Stimulated activated CD8-positive, alpha-beta memory T cell treated with anti-CD3 and anti-CD28 coated beads, Interleukin-7, amount 100 ng/mL, for 4 hours (primary cell): ENCODE data around the gene ANXA3.

ENCODE experiments used
- DNase-seq, 2 donors: peaks; one replicate each; pipeline ENCODE4 v3.0.0-alpha.2; 2020; ENCODE audit warnings: low read depth in 2 of 2

The ANXA3 gene

DNA sequence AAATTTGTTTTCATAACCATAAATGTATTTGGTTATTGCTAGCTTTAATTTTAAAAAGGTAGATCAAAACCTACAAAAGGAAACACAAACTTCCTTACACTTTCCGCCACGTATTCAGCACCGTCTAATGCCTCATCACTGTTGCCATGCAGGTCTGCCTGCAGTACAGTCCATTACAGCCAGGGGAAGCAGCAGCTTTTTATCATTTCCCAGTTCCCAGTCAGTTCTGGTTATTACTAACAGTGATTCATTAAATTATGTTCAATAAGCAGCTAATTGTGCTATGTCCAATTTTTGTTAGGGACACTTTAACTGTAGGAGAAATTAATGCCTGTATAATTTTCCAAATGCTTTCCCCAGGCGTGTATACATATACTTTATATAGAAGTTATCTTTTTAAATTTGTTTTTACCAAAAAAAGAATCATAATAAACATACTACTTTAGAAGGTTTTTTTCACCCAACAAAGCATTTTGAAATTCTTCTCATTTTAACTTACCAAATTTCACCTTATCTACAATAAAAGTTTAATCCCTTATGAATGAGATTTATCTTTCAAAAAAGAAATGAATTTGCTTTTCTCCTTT is 93.3 kb downstream of the ANXA3 start:
- DNase-seq = peak; percentile 4 to 24

DNA sequence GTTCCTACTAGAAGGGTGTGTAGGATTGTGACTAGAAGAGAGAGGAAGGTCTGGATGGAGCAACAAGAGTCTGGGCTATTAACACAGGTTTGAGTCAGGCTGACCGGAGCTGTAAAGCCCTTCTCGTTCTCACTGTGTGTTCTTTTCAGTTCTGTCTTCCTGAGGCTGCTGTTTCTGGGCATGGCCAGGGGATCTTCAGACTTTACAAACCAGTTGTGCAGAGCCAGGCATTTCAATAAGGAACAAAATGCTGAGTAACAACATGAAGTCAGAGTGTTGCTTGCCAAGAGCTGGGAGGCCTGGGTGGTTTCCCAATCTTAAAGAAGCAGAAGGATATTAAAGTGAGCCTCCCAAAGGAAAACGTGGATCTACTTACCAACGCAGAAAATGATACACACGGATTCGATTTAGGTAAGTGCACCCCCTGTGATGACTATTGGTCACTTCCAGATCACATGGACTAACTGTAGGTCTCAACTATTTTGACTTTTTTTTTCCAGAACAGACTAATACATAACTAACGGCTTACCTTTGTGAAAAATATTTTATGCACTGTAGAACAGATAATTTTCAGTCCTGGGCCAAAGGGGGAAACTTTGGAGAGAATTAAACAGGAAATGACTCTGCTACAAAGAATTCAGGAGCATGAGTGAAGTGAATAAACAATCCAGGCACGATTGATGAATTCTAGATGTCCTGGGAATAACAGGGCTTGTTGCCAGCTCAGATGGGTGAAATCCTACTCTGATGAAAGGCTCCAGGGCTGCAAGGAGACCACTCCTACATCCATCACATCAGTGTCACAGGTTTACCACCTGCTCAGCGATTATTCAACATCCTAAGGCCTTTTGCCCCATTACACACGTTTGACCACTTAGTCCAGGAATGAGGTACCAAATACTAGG is 94.5 kb downstream of the ANXA3 start:
- no peak for DNase-seq

DNA sequence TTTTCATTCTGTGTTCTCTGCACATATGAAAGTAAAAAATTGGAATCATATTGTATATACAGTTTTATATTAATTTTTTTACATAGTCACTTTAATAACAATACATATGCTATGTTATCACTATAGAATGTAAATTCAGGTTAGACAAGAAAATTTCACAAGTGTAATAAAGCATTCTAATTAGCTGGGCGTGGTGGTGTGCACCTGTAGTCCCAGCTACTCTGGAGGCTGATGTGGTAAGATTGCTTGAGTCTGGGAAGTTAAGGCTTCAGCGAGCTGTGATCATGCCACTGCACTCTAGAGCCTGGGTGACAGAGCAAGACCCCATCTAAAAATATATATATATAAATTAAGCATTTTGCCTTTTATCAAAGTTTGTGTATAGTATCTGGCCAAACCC is 95.7 kb downstream of the ANXA3 start:
- no peak for DNase-seq

DNA sequence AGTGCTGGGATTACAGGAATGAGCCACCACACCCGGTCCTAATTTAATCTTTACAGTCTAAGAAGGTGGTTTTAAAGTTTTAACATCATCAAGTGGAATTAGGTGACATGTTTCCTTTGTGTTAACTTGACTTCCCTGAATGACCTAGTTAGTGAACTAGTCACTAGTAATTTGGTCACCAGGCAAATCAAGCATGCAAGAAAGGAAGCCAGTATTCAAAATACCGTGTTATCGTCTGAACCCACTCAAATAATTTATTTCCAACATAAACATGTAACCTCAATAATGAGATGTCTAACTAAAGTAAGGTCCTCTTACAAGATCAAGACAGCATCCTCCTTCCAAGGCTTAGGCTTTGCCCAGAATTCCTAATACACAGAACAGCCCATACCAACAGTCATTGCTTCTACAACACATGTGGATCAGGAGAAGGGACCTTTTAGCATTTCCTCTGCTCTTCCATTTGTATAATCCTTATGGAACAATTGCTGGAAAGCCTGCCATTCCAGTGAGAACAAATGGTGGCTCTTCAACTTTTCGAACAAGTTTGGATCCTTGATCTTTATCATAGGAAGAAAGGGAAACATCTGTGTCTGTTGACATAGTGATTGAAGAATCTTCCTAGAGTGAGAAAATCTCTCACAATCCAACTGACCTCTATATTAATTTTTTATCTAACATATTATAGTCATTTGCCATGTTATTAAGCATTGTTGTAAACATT is 97.2 kb downstream of the ANXA3 start:
- DNase-seq = no peak

DNA sequence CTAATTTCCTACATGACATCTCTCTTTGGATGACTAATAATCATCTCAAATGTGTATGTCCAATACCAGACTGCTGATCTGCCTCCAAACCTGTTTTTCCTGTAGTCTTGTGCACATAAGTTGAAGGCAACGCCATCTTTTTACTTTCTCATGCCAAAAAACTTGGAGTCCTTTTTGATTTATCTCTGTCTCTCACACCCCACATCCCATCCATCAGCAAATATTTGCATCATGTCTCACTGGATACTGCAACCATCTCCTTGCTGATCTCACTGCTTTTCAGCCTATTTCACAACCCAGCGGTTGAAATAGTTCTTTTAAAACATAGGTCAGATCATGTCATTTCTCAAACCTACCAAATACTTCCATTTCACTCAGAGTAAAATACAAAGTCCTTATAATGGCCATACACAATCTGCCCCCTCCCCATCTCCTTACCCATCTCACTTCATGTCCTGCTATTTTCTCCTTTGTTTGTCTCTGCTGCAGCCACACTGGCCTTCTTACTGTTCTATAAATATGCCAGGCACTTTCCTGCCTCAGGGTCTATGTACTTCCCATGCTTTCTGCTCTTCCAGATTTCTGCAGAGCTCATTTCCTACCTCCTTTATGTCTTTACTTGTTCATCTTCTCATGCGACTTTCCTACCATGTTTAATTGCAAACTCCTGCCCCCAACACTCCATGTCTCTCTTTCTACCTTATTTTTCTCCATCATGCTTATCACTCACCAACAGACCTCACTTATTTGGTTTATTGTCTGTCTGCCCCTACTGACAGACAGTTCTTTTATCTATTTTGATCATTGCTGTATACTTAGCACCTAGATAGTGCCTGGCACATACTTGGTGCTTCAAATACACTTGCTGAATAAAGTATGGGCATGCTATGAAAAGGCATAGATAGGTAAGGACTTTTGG is 98.8 kb downstream of the ANXA3 start:
- DNase-seq = no peak

DNA sequence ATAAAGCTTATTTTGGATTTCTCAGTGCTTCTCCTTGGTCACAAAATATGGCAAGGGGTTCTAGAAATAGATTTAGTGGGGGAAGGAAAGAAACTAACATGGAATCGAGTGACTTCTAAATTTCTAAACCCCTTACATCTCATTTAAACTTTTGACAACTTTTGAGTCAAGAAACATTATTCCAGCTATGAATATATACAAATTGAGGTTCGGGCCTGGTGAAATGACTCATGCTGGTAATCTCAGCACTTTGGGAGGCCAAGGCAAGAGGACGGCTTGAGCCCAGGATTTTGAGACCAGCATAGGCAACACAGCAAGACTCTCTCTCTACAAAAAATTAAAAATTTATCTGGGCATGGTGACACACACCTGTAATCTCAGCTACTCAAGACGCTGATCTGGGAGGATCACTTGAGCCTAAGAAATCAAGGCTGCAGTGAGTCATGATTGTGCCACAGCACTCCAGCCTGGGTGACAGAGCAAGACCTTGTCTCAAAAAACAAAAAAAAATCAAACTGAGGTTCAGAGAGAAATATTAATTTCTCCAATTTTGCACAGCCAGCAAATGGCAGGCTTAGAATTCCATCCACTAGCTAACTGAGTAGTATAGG is 99.8 kb downstream of the ANXA3 start:
- DNase-seq = no peak

DNA sequence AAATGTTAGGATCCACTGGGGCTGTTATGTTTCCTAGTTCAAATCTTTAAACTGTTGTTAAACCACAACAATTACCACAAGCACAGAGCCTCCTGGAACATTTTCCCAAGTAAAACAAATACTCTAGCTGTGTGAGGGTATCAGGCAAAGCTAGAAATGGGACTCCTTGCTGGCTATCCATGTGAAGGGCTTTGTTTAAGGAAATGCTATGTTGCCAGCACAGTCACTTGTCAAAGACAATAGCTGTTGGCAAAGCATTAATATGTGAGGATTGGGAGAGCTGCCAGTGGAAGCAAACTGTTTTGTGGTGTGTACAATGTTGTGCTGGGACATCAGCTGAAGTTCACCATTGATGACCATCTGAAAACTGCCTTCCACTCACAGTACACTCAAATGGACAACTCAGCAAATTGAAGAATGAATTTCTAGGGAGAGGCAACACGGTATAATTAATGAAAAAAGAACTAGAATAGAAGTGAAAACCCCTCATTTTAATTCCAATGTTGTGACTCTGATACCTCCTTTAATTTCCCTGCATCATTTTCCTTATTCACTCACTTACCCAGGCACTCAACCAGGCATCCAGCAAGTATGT is 100.8 kb downstream of the ANXA3 start:
- DNase-seq = no peak

DNA sequence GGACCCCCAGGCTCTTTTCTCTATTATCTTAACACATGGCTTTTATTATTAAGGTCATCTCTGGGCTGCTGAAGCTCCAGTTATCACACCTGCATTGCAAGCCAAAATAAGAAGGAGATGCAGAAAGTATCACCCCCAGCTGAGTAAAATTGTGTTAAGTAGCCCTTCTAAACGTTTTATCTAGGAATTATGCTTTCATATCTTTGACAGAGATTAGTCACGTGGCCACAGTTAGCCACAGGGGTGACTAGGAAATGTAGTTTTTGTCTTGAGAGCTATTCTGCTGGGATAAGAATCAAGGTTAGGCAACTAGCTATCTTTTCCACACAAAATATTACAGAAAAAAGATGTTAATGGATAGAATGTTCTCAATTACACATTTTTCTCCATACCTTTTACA is 102.1 kb downstream of the ANXA3 start:
- no peak for DNase-seq

DNA sequence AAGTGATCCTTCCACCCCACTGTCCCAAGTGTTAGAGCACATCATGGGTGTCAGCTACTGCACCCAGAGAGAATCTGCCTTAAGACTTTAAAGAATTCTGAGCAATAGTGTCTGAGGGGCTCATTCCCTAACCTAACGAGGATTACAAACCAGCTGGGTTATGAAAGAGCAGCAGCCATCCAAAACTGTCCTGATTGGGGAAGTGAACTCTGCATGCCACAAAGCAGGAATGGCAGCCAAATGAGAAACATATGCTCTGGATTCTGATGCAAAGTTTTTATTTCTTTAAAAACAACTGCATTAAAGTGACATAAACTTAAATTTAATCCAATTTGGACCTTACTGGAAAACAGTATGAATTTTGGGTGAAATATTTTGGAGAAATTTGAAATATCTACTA is 103.2 kb downstream of the ANXA3 start:
- no peak for DNase-seq

DNA sequence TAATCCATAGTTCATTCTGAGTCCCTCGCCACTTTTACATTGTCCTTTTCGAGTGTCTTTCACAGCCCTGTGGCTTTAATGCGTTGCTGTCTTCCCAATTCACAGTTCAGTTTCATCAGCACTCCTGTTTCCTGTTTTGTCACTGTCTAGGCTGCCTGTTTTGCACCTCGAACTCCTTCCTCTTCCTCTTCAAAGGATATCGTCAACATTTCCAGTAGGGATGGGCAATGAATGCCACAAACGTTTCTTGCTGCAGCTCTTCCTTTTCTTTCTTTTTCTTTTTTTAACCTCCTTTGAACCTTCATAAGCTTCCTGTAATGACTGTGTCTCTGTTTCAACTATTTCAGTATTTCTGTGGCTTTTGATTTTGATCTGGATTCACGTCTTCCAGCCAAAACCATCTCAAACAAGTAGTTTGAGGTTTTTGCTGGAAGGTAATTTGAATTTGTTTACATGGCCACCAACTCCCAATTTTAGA is 105.4 kb downstream of the ANXA3 start:
- no peak for DNase-seq

DNA sequence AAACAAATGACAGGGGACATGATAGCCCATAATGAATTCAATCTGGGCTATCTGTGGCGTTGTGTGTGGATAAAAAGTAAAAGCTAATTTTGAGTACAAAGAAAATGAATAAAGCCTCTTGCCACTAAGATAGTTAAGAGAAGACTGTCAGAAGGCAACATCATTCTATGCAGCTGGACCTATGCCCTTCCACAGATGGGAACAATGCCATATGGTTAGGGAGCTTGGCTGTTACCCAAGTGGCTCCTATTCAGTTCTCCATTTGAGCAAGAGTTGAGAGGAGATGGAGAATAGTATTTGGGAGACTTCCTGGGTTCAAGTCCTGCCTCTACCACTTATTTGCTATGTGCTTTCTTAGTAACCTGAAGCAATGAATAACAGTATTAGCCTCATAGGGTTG is 107.7 kb downstream of the ANXA3 start:
- no peak for DNase-seq

DNA sequence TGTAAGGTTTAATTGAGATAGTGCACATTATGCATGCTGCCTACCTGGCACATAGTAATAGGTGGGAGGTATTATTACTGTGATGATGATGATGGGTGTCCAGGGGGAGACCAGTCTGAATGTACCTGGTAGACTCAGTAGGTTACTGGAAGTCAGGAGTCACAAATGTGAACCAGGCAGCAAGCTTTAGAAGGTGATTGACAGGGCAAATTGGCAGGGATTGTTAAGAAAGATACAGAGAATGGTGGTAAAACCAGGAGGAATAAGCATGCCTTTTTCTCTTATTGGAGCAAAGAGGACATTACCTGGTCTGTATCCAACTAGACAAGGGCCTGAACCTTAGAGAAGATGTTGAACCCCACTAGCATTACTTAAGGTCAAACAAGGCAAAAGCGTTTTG is 108.1 kb downstream of the ANXA3 start:
- no peak for DNase-seq
